Activated T-cell treated with anti-CD3 and anti-CD28 coated beads for 48 hours (primary cell): ENCODE results near the gene IL4R.

Experiments
- DNase-seq: peaks from one replicate; pipeline ENCODE4 v3.0.0-alpha.2; 2020; ENCODE audit warnings: low read depth

The IL4R gene

DNA sequence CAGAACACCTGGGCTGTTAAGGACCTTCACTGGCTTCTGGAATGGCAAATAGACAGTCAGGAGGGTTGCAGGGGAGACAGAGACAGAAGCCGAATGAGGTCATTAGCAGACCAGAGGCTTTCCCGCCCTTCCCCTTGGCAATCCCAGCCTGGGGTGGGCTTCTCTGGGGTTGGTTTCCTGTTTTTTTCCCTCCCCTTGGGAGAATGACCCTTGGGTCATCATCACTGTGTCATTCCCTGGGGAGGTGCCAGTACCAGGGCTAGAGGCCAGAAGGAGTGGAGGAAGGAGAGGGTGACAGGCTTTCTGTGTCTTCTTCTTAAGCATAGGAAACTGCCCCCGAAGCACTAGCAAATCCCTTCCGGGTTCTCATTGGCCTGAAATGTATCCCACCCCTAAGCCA is 45.3 kb downstream of the IL4R start:
- DNase-seq: no peak

- no peak for DNase-seq
These were observed 45.8 kb downstream of the IL4R start for GRCh38 chr16:27359615-27360014.

DNA sequence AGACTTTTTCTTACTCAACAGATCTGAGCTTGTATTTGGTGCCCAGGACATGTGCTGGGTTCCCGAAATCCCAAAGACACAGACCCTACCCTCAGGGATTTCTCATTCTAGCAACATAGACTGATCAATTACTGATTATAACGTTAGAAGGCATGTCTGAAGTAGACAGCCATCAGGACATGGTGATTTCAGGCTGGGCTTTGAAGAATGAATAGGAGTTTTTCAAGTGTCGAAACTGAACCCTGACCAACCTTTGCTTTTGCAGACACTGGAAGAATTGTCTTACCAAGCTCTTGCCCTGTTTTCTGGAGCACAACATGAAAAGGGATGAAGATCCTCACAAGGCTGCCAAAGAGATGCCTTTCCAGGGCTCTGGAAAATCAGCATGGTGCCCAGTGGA is 48.2 kb downstream of the IL4R start:
- no peak for DNase-seq

- no peak for DNase-seq
These were observed 48.9 kb downstream of the IL4R start for GRCh38 chr16:27362570-27363245.

- no peak for DNase-seq
These were observed 49.5 kb downstream of the IL4R start for GRCh38 chr16:27363246-27363632.

DNA sequence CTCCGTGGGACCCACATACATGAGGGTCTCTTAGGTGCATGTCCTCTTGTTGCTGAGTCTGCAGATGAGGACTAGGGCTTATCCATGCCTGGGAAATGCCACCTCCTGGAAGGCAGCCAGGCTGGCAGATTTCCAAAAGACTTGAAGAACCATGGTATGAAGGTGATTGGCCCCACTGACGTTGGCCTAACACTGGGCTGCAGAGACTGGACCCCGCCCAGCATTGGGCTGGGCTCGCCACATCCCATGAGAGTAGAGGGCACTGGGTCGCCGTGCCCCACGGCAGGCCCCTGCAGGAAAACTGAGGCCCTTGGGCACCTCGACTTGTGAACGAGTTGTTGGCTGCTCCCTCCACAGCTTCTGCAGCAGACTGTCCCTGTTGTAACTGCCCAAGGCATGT is 50.0 kb downstream of the IL4R start:
- no peak for DNase-seq

- DNase-seq: no peak
These were observed 50.8 kb downstream of the IL4R start for GRCh38 chr16:27364493-27365141.

DNA sequence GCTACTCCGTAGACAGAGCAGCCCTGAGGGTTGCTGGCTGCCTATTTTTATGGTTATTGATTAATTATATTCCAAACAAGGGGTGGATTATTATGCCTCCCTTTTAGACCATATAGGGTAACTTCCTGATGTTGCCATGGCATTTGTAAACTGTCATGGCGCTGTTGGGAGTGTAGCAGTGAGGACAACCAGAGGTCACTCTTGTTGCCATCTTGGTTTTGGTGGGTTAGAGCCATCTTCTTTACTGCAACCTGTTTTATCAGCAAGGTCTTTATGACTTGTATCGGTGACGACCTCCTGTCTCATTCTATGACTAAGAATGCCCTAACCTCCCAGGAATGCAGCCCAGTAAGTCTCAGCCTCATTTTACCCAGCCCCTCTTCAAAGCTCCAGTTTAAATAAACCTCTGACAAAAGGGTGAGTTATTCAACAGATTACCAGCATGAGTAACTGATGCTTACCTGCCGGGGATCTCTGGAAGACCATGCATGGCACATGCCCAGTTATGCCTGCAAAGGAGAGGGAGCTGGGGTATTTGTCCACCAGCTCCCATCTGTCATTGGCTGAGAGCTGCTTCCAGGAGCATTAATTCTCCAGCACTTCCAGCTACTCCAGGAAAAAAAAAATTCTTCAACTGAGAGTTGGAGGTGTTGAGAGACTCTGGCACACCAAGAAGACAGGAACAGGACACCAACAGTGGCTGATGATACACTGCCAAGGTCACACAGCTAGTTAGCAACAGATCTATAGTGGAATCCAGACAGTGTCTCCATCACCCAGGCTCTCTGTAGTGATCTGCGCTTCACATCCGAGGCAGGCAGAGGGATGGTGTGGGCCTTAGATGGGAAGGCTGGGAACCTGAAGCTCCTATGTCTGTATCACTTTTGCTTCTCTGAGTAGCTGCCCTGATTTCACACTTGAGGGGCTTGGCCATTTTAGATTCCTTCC is 51.6 kb downstream of the IL4R start:
- DNase-seq: no peak

DNA sequence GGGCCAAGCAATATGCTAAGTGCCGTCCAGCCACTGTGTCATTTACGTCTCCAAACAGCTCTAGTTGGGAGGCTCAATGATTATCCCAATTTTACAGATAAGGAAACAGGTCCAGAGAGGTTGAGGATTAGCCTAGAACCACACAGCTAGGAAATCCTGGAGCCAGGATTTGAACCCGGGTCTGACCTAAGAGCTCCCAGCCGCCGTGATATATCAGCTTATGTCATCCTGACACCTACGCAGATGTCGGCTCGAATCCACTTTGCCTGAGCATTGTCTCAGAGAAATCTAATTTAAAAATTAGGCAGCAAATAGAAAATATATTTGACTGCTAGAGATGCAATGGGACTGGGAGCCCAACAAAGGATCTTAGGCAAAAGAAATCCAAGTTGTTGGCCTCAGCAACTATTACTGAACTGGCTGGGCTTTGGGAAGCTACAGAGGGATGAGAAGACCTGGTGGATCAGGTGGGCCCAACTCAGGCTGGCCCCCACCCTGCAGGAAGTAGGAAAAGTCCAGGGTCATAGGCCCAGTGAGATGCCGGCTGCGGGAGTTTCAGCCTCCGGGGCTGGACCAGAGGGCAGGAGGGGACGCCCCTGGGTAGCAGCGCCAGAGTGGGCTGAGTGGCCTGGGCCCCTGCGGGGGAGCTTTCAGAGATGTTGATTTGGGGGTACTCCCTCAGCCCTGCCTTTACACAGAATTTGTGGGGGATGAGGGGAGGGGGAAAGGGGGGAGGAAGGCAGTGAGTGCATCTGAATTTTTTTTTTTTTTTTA is 53.1 kb downstream of the IL4R start:
- DNase-seq: peak; percentile 45

GRCh38 chr16:27367461-27368357 is 53.9 kb downstream of the IL4R start:
- DNase-seq: peak; percentile 84

- no peak for DNase-seq
These were observed 54.6 kb downstream of the IL4R start for GRCh38 chr16:27368358-27368722.

GRCh38 chr16:27369806-27370205 is 56.0 kb downstream of the IL4R start:
- DNase-seq: no peak

DNA sequence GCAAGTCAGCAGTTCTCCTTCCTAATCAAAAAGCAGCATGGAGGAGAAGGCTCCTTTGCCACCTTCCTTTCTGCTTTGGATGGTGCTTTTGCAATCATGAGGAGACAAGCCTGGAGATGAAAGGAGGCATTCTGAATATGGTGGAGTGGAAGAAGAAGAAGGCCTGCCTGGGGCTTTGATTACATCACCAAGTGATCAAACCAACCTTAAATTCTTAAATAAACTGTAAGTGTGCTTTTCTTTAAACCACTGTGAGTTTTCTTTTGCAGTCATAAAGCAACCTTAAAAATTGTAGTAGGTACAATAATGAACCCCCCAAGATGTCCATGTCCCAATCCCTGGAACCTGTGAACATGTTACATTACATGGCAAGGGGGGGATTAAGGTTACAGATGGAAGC is 56.5 kb downstream of the IL4R start:
- no peak for DNase-seq

DNA sequence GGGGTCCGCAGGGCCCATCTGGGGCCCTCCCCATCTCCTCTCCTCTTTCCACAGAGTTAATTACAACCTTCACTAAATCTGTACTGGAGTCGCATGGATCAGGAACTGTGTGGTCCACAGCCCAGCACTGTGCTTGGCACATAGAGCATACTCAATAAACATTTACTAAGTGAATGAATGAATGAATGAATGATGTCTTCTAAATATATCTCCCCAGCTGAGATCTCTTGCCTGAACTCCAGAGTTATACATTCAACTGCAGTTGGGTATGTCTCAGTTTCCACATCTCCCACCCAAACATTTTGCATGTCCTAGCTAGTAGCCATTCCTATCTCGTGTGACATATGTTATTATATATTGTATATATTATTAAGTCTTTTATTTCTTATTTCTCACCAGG is 59.5 kb downstream of the IL4R start:
- DNase-seq: no peak

DNA sequence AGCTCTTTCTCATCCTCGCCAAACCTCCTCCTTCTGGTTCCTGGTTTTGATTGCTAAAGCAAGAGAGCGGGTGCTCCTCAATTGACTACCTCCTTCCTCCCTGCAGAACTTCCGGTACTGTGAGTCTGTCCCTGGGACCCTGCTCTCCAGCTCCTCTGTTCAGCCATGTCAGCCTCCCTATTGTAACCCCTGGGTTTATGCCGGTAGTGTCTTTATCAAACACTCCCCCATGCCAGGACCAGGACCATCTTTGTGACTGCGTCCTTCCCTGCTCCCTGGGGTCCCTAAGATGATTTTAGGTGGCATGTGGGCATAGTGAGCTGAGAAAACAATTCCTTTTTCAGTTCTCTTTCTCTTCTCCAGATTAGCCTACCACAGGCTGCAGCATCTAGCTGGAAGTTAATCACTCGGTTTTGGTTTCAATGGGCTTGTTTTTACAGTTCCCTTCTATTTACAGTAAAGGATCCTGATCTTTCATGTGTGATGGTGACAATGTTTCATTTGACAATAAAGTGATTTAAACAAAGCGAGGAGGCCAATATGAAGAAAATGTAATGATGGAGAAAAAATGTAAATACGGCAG is 60.5 kb downstream of the IL4R start:
- no peak for DNase-seq

- DNase-seq: peak; percentile 61
These were observed 61.1 kb downstream of the IL4R start for GRCh38 chr16:27374804-27375425.

GRCh38 chr16:27377666-27378485 is 64.1 kb downstream of the IL4R start:
- DNase-seq: no peak

DNA sequence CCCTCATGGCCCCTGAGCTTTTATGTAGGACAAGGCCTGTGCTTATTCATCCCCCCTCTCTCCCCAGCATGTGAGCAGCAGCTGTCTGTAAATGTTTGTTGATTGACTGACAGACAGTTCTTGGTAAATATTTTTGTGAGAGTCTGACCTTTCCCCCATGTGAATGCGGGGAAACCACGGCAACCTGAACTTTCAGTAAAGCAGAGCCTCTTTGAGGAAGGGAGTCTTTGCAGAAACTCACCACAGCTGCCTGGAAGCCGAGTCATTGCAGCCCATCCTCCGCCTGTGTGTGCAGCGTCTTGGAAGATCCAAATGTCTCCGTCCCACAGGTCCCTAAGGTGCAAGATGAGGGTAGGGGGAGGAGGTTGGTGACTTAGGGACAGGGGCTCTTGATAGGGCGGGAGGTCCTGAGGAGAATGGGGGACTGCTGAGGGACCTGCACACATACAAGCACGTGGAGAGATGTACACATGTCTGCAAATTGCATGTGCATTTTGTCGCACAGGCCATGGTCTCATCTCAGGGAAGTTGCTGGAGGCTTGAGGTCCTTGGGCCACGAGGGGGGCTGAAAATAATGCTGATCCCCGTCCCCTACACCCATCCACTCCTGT is 65.2 kb downstream of the IL4R start:
- DNase-seq: no peak

DNA sequence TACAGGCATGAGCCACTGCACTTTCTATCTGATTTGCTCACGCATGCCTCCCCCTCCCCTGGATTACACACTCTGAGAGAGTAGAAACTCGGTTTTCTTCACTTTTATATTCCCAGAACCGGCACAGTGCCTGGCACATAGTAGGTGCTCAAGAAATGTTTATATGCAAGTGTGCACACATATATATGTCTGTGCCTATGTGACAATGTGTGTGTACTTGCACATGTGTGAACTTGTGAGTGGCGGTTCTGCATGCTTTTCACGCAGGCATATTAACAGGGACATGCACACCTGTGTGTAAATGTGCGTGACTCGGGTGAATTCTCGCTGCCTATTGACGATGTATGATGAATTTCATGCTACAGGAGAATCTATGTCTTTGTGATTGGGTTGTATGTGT is 66.1 kb downstream of the IL4R start:
- no peak for DNase-seq
